ENCODE results near the gene ADAM30.

The ADAM30 gene

DNA sequence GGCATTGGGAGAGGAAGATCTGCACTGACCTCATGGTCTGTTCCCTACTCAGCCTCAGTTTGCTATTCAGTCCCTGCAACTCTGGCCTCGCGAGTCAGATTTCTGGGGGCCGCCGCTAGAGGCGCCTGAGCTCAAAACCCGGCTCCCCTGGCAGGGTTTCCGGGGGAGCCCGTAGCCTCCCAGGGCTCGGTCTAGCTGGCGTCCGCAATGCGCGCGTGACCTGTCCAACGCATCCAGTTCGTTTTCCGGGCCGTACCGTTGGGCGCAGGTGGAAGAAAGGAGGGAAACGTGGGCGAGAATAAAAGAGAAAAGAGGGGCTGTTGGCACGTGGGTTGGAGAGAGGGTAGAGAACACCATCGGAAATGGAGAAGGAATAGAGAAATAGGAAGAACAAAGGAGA, at the start of gene ADAM30:
Gene ADAM30 (minus strand): TSS at position 213 of the 400 bp plus-strand sequence. CDS start 179 bp downstream, at position 34.
- no peak for DNase-seq

DNA sequence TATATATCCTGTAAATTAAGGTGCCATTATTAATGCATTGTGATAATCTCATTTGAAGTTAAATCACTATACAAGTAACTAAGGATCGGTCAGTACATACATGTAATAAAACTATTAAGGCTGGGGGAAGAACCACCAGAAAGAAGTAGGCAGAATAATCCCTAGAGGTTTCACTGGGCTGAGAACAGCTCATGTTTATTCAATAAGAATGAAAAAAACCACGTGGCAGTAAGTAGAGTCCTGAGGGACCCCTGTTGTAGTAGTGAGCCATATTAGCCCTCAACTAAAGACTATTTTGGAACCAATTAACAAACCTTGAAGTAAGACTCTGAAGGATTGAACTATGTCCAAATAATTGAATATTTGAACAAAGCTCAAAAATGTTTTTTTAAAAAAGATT, 46.9 kb upstream of the ADAM30 start:
- no peak for DNase-seq

DNA sequence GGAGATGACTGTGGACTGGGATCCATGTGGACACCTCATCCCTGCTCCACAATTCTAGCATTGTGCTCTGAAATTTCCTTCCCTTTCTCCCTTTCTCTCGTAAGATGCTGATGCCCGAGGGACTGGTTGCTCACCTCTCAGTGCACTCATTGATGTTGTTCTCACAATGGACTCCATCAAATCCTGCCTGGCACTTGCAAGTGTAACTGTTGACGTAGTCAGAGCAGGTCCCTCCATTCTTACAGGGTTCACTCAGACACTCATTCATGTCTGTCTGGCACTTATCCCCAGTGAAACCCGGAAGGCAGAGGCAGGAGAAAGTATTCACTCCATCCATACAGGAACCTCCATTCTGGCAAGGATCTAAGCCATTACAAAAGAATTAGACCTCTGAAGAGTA, 45.1 kb upstream of the ADAM30 start:
- no peak for DNase-seq

DNA sequence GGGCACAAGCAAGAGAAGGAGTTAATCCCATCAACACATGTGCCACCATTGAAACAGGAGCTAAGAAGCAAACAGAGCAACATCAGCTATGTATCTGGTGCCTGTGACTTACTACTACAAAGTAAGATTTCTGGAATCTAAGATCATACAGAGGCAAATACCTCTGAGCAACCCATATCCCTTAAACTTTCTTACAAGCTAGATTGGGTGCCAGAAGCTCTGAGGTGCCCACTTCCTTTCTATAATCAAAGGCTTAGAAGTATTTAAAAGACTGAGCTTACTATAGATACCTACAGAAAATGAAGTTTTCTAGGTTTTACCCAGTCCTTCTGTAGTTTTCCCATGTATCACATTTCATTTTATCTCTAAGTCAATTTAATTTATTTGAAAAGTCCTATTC, 44.4 kb upstream of the ADAM30 start:
- no peak for DNase-seq

DNA sequence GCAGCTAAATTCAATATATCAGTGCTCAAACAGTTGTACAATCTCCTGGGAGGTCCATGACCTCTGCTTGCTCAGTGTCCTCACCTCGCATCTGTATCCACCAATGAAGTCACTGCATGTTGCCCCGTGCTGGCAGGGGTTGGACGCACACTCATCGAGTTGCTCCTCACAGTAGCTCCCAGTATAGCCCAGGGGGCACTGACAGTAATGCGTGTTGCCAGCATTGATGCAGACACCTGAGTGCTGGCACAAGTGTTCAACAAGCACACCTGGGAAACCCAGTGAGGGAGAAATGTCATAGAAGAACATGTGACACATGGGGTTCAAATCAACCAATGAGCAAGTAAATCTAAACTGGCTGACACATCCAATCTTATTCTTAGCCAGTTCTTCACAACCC, 40.9 kb upstream of the ADAM30 start:
- DNase-seq: no peak

DNA sequence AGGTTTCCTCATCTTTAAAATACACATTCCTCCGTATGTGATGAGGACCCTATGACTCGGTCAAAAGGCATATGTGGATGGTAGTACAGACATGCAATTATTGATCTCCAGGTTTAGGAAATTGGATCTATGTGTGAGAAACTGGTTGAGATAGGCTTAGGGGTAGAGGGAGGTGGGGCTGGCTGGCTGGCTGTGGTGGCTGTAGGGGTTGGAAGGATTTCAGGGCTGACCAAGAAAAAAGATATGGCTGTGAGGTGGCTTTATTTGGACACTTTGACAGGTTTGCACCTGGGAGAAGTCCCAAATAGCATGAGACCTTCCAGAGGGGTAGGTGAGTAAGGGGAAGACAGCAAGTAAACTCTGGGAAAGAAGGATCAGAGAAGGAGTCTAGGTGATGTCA, 39.6 kb upstream of the ADAM30 start:
- DNase-seq: no peak

DNA sequence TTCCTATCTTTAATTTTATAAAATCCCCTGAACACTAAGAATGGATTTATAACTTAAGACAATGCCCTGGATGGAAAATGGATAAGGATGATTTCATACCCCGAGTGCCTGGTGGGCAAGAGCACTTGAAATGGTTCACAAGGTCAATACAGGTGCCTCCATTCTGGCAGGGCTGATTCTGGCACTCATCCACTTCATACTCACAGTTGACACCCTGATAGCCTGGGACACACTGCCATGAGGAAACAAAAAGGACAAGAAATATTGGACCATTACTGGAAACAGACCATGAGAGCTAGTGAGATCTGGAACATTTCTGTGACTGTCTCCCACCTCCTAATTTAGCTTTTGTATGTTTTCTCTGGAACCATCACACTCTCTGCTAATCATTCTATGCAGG, 39.1 kb upstream of the ADAM30 start:
- no peak for DNase-seq

DNA sequence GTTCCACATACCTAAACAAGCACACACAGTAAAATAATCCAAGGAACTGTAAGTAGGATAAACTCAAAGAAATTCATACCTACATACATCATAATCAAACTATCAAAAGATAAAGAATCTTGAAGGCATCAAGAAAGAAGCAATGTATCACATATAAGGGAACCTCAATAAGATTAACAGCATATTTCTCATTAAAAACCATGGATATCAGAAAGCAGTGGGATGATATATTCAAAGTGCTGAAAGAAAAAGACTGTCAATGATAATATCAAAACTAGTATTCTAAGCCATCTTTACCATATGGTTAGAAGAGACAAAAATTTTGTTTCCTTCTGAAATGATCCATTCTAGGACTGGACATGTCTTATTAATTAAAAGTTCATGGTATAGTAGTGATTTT, 37.1 kb upstream of the ADAM30 start:
- no peak for DNase-seq

DNA sequence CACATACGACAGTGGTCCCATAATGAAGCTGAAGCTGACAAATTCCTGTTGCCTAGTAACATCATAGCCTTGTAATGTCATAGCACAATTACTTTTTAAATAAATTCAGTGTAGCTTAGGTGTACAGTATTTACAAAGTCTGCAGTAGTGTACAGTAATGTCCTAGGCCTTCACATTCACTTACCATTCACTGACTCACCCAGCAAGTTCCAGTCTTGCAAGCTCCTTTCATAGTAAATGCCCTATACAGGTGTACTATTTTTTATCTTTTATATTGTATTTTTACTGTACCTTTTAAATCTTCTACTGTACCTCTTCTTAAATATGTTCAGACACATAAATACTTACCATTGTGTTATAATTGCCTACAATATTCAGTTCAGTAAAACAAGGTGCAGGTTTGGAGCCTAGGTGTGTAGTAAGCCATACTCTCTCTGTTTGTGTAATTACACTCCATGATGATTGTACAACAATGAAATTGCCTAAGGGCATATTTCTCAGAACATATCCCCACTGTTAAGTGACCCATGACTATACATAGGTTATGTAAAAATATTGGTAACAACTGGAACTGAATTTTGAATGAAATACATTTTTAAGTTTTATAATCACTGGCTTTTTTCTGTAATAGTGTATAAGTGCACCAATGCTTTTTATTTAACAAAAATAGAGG, 33.5 kb upstream of the ADAM30 start:
- DNase-seq: no peak

DNA sequence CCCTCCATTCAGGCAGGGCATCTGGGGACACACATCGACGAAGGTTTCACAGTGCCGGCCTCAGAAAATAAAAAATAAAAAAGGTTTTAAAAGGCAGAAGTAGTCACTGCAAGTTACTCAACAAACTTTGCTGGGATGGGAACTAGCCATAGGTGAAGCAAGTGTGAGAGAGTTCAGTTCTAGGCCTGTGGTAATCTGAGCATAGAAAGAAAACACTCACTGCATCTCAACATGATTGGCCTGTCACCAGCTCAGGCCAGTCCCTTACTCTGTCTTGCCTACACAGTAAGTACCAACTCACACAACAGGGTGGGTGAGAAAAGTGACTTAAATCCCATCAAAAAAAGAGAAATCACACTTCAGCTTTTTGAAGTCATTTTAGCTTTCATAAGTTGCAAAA, 30.2 kb upstream of the ADAM30 start:
- DNase-seq: no peak

DNA sequence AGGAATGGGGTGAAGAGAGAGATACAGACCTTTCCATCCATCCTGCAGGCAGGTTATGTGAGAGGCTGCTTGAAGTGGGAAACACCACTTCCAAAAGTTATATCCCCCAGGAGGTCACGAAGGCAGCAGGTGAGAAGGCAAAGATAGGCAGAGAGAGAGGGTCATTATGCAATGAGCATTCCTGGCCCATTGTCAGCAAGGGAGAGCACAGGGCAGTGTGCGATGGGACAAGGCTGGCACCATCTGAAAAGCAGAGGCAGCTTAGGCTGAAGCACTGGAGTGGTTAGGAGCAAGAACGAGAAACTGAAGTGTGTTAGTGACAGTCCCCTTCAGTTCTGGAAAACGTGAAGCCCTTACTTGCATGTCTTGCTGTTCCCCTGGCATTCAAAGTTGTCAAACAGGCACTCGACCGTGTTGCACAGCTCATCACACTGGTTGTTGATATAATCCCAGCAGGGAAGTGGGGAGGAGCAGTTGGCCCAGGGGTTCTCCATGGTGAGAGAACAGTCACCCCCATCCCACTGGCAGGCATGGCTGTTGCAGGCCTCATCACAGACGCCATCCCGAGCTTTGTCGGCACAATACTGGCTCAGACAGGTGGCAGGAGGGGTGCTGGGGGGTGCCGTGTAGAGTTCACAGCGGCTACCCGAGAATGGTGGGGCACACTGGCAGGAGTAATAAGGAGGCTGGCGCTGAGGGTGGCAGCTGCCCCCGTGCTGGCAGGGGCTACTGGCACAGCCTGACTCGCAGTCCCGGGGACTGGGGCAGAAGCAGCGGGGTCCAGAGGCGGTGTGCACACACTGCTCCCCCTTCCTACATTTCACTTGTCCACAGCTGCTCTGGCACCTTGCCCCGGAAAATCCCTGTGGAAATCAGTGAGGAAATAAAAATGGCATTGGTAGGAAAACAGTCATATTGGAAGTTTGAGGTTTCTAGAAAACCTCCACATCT, 28.9 kb upstream of the ADAM30 start:
- no peak for DNase-seq

DNA sequence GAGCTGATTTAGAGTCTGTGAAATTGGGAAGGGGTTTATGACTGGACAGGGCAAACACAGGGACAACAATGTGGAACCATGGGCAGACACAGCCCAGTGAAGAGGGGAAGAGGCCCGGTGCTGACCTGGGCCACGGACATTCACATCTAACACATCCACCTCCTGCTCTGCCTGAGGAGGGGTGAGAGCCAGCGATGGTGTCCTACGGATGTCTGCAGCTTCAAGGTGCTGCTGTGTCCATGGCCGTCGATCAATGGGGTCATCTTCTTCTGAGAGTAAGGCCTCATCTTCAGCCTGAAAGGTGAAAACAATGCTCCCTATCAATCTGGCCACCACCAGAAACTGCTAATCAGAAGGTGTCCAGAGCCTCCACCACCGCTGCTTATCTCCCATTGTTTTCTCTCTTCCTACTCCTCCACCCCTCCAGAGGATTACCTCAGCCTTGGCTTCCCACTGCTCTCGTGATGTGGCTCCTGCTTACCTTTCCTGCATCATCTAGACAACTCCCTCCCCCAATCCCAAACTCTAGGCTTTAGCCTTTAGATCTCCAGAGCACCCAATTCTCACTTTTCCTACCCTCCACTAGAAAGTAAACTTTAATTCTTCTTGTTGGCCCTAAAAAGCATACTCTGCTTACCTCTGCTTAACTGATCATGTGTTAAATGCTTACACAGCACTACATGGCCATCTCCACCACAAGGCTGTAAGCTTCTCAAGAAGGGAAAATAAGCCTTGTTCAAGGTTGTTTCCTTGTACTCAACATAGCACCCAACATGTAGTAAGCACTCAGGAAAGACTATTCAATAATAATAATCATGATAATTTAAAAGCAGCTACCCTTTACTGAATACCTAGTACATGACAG, 24.0 kb upstream of the ADAM30 start:
- DNase-seq: no peak

DNA sequence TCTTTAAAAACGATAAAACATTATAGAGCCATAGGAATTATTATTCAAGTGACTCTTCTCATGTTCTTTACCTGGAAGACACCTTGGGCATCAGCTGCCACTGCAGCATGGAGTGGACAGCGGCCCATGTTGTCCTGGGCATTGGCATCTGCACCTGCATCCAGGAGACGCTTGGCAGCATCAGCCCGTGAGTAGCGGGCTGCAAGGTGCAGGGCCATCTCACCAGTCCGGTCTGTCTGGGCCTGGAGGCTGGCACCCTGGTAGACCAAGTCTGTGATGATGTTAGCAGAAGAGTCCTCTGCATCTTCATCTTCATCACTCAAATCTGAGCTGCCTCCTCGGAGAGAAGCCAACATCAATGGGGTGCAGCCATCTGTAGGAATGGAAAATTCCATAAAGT, 22.9 kb upstream of the ADAM30 start:
- no peak for DNase-seq

DNA sequence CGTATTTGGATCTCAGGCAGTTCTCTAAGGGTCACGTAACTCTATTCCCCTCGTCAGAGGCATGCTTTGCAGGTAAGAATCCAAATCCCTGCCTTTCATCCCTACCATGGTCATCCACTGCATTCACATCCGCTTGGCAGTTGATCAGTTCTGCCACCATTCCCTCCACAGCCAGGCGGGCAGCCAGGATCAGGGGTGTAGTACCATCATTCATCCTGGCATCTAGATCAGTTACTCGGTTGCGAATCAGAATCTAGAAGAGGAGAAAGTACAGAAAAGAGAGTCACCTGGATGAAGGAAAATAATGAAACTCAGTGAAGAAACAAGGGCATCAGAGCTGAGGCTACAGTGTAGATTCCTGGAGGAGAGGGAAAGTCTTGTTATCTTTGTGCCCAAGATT, 22.0 kb upstream of the ADAM30 start:
- DNase-seq: no peak

DNA sequence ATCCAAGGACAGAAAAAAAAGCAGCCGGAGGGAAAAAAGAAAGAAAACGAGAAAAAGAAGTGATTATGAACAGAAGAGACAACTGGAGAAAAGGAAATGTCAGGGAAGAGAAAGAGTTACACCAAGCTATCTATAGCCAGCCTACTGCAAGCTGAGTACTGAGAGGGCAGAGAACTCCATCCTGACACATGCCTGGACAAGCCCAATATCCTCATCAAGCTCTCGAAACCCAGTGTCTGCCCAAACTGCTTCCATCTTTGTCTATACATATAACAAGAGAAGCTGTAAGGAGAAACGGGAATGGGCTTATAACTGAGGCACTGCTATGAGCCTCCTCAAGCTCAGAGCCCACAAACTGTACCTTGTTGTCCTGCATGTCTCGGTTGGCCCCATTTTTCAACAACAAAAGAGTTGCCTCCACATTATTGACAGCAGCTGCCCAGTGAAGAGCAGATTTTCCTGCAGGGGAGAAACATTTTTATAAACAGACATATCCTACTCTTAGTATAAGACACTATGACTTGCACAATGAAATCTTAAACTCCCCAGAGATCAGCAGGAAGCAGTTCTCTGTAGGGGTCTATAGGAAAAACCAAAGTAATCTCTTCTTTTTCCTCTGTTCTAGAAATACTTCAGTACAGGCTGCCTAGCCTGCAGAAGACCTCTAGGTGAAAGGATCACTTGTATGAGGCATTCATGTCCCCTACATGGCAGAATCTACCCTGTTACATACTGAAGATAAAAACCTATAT, 21.2 kb upstream of the ADAM30 start:
- DNase-seq: no peak

DNA sequence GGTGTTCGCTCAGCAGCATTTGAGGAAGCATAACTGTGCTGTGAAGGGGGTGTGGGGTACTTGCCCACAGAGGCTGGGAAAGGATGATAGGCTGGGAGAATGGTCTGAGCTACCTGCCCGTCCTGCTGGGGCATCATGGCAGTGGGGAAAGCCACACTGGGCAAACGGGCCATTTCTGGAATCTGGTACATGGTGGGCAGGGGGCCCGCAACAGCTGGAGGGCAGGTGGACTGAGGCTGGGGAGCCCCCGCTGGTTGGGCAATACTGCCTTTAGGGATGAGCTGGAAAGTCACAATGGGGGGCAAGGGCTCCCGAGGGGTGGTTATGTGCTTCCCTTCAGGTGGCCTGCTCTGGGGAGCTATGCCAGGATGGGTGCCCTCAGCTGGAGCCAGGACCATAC, 19.2 kb upstream of the ADAM30 start:
- no peak for DNase-seq

DNA sequence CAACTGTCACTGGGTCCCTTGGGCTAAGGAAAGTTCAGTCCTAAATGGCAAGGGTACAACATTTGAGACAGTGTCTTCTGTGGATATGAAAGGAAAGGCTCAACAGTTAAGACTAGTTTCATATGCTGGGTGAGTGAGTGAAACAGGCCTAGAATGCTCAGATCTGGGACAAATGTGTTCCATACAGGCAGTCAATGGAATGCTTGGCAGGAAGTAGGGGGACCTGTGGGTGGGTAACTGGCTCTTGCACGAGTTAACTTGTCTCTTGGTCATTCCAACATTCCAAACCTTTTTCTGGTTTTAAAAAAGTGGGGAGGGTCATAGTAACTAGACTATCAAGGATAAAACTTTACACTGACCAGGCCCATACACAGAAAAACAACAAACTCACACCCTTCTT, 17.8 kb upstream of the ADAM30 start:
- DNase-seq: no peak

DNA sequence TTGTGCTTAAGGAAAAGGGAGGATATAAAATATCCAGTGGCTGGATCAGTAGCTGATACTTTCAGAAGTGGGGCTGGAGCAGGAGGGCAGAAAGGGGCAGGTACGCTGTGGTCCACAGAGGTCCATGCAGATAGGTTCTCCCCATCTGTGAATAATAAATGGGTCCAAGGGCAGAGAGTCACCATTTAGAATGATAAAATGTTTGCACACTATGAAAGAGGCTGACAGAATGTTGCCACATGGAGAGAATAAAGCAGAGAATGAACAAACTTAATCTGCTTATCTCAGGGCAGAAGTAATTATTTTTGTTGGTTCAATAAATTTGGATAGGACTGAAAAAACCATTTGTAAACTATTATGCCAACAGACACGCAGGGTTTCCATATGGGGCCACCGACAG, 16.6 kb upstream of the ADAM30 start:
- DNase-seq: no peak

DNA sequence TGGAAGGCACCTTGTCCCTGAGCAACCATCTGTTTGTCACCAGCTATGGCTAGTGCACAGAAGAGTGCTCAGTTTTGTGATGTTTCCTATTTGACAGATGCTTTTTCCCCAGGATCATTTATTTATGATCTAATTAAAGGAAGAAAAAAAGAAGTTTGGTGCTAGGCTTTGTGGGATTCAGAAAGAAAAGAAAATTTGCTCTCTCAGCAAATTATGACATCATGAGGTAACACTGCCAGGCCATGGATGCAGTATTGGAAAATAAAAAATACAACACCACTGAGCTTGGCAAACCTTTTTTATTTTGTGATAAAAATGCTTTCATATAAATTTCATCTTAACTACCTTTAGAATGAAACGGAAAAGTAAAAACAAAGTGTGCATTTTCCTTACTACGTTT, 15.5 kb upstream of the ADAM30 start:
- no peak for DNase-seq

DNA sequence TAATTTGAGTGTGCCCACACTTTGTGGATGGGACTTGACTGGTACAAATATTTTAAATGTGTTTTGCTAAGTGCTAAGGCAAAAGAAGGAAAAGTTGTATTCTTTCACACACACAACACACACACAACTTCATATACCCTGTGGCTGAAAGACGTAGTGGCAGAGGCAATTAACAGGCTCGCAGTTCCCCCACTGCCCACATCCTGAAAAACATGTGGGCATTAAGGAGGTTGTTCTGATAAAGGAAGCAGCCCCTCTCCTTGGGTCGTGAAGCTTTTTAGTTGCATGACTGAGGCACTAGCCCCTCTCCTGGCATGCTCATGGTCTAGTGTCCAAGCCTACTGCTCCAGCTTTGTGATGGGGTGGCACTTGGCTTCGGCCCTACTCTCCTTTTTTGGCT, 14.3 kb upstream of the ADAM30 start:
- DNase-seq: no peak

DNA sequence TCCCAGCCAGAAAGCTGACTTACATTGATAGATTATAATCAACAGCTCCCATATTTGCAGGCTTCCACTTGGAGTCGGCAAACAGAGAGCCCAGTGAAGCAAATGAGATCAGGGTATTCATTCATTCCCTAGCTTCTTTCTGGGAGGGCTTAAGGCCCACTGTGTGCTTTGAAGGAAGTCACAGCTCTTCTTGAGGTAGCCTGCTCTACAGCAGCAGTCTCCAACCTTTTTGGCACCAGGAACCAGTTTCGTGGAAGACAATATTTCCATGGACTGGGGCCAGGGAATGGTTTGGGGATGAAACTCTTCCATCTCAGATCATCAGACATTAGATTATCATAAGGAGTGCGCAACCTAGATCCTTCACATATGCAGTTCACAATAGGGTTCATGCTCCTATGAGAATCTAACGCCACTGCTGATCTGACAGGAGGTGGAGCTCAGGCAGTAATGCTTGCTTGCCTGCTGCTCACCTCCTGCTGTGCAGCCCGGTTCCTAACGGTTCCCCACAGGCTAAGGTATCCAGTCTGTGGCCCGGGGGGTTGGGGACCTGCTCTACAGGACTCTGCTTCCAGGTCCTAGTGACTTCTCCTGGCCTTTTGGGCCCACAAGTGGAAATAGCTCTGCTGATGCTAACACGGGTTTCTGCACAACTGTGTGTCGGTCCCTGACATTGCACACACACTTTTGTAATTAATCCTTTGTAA, 13.7 kb upstream of the ADAM30 start:
- DNase-seq: no peak

DNA sequence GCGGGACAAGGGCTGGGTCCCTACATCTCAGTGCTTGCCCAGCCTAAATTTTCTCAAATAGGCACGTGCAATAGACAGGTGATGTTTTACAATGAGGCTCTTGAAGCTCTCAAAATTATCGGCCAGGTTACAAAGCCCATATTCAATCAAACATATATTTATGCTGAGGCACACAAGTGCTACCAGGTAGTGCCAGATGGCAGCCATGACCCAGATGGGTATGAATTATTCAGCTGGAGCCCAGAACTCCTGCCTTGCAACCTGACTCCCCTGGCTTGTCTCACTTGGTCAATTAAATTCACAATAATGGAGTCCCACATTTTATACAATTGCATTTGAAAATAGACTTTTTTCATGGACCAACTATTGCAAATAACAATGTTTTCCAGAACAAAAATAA, 12.3 kb upstream of the ADAM30 start:
- no peak for DNase-seq

Data from stimulated activated CD4-positive, alpha-beta T cell treated with anti-CD3 and anti-CD28 coated beads, Interleukin-1b, Interleukin-23, amount 100 ng/mL, for 48 hours (primary cell).